CD4-positive, alpha-beta T cell treated with Interleukin-4 for 1 hour (primary cell): Measurements from ENCODE around the gene IL23R.

Source experiments
- DNase-seq, 2 donors: peaks; one replicate each; pipeline ENCODE4 v3.0.0-alpha.2; 2020 to 2022

The IL23R gene

GRCh38 chr1:67308136-67308535, 141.9 kb downstream of the IL23R start:
- no peak for DNase-seq
